ENCODE results near the gene CABYR. TPM values are rescaled to one million over a fixed set of nuclear protein-coding genes. Genes with fewer than 3 reads are reported as not detected.

The CABYR gene
- total and polyA plus RNA-seq, 12 donors: 0.19 to 0.68 (median 0.47) TPM; not detected in 6

DNA sequence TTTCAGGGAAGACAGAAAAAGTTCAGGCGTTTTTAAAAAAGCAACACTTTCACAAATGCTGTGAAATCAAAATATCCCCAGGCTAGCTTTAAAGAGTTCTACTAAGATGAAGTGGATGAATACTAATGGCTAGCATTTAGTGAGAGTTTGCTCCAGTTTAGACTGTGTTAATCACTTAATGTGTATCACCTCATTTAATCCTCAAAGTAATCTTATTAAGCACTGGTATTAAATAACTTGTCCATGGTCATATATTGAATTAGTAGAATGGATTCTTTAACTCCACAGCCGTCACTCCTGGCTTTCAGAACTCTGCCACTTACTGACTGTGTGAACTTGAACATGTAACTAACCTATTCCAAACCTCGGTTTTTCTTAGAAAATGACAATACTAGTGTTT lies 66.0 kb downstream of the CABYR start:
- no peak overlapping the region for H3K27ac ChIP-seq
- H3K27me3 ChIP-seq: no peaks in the 10 kb centered on the region
- intact Hi-C loops (cut with DNase I): loop anchor here in 1 of 10 donors (5.0 kb wide), 1 partner anchor 67 kb away; no protein-coding TSS in a partner anchor
- TF ChIP-seq, protein P1, sequence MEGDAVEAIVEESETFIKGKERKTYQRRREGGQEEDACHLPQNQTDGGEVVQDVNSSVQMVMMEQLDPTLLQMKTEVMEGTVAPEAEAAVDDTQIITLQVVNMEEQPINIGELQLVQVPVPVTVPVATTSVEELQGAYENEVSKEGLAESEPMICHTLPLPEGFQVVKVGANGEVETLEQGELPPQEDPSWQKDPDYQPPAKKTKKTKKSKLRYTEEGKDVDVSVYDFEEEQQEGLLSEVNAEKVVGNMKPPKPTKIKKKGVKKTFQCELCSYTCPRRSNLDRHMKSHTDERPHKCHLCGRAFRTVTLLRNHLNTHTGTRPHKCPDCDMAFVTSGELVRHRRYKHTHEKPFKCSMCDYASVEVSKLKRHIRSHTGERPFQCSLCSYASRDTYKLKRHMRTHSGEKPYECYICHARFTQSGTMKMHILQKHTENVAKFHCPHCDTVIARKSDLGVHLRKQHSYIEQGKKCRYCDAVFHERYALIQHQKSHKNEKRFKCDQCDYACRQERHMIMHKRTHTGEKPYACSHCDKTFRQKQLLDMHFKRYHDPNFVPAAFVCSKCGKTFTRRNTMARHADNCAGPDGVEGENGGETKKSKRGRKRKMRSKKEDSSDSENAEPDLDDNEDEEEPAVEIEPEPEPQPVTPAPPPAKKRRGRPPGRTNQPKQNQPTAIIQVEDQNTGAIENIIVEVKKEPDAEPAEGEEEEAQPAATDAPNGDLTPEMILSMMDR (IDR thresholded peaks at IDR 0.05): no peak
- H3K9me3 ChIP-seq: no peaks in the 10 kb centered on the region
- no peak for ATAC-seq
- peaks cover 0 to 28% (median 14%) of the 10 kb centered on the region in 9 donors for H3K4me1 ChIP-seq
- H3K4me3 ChIP-seq: no peak overlapping the region
- DNase-seq: no peak
- 92 to 94% methylated on average over 3 of the region's 3 CpGs for WGBS, 2 donors
- H3K36me3 ChIP-seq: no peaks in the 10 kb centered on the region

DNA sequence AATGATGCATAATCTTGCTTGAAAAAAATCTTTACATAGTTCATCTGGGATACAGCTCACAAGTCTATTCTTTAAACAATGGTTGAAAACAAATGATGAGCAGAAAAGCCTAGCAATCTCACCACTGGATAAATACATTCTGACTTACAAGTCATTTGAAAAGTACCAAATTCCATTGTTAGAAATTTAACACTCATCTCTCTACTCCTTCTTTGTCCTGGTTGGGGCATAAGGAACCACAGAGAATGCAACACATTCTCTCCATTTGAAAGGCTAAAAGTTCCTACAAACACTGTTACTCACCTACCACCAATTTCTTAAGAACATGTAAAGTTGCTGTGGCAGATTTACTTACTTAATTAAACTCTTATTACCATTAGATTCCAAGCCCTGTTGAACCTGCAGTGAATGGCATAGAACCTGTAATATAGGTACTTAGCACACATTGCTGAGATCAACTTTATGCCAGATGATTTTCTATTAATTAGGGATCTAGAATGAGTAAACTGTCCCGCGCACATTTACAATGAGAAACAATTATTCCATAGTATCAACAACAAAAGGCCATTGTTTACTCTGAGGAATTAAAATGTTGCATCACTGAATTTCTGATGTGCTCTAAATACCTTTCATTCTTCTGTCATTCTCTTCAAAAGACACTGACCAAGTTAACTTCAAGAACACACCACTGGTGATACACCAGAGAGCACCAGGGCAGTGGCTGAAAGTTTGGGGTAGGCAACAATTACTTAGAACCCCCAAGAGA lies 69.6 kb downstream of the CABYR start:
- H3K36me3 ChIP-seq: no peaks in the 10 kb centered on the region
- WGBS, 2 donors: 46 to 71% methylated on average over 2 of the region's 2 CpGs
- H3K4me1 ChIP-seq: peaks cover 0 to 15% (median 5%) of the 10 kb centered on the region in 9 donors
- DNase-seq (no peak), ATAC-seq (no peak)
- no peak overlapping the region for H3K4me3 ChIP-seq
- no peaks in the 10 kb centered on the region for H3K27me3 ChIP-seq
- no peaks in the 10 kb centered on the region for H3K9me3 ChIP-seq
- TF ChIP-seq, protein P1 (IDR thresholded peaks at IDR 0.05): no peak
- no peak overlapping the region for H3K27ac ChIP-seq
- intact Hi-C loops (cut with DNase I): no loop called here

DNA sequence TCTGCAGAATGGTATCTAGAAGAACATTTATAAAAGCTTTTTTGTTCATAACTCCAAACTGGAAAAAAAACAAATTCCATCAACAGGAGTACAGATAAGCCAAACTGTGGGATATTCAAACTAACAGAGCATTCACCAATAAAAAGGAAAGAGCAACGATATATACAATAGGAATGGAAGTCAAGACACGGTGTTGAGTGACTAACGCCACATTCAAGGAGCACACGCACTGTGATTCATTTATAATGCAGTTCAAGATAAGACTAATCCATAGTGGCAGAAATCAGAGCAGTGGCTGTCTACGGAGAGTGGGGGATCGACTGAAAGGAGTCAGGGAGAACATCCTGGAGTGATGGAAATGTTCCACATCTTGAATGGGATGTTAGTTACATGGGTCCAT lies 70.7 kb downstream of the CABYR start:
- intact Hi-C loops (cut with DNase I): no loop called here
- ATAC-seq (no peak), DNase-seq (no peak)
- H3K4me3 ChIP-seq: no peak overlapping the region
- no peak overlapping the region for H3K27ac ChIP-seq
- no peaks in the 10 kb centered on the region for H3K36me3 ChIP-seq
- TF ChIP-seq, protein P1 (IDR thresholded peaks at IDR 0.05): no peak
- H3K4me1 ChIP-seq: peaks cover 7 to 26% (median 16%) of the 10 kb centered on the region in 9 donors
- H3K9me3 ChIP-seq: no peaks in the 10 kb centered on the region
- 69 to 88% methylated on average over 6 of the region's 6 CpGs for WGBS, 2 donors
- no peaks in the 10 kb centered on the region for H3K27me3 ChIP-seq

Other genes with a start within 250 kb of the CABYR start
- 1 to 10 TPM; 3.5 to 8.1 (median 5.2) TPM for gene TTC39C, start 124.3 kb upstream of the CABYR start, total RNA-seq
- gene TTC39C, start 124.3 kb upstream of the CABYR start, polyA plus RNA-seq: 1 to 10 TPM; 3.5 to 6.4 TPM

Data from heart right ventricle (tissue), 16 donors.